ENCODE results near the gene ADAMTSL4.

The ADAMTSL4 gene

DNA sequence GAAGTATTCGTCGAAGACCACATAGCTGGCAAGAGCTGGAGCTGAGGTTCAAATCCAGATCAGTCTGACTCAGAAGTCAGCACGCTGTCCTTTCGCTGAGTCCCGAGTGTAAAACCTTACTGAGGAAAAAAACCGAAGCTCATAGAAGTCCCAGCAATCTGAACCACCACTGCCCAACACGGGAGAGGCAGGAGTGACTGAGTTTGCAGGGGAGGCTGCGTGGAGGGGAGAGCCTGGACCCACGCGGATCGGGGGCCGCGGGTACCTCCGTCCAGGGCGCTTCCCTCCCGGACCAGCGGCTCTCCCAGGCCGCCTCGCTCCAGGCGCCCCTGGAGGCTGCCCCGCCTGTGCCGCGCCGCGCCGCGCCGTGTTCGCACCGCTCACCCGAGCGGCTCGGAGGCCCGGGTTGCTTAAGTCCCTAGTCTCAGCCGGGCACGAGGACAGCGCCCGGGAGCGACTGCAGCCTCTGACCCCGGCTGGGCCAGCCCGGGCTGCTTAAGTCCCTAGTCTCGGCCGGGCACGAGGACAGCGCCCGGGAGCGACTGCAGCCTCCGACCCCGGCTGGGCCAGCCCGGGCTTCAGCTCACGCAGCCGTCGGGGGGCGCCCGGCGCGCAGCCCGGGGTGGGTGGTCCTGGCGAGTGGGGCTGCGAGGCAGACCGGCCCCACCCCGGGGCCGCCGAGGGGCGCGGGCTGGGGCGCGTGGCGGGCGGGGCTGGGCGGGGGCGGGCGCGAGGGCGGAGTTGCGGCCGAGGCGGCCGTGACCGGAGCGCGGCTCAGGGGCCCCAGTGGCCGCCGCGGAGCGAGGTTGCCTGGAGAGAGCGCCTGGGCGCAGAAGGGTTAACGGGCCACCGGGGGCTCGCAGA lies at the start of gene ADAMTSL4:
Gene ADAMTSL4 (plus strand): TSS at position 777 of the 864 bp plus-strand sequence. CDS start 2,881 bp downstream, outside the sequence.
- no peak for DNase-seq (ENCODE audit: low spot score)

DNA sequence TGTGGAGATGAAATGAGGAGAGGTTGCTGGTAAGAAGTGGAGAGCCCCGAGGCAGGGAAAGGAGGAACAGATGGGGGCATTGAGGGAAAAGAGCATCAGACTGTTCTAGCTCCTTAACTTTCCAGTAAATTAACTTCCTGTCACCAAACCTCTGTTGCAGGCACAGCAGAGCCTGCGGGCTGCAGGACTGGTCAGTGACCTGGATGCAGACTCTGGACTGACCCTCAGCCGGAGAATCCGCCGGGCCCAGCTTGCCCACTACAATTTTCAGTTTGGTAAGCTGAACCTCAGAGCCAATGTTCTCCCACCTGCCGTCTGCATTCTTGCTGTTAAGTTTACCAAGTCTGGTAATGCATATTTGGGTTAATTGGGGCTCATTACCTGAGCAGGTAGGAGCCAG lies 43.8 kb upstream of the ADAMTSL4 start:
- DNase-seq (ENCODE audit: low spot score), result no peak

DNA sequence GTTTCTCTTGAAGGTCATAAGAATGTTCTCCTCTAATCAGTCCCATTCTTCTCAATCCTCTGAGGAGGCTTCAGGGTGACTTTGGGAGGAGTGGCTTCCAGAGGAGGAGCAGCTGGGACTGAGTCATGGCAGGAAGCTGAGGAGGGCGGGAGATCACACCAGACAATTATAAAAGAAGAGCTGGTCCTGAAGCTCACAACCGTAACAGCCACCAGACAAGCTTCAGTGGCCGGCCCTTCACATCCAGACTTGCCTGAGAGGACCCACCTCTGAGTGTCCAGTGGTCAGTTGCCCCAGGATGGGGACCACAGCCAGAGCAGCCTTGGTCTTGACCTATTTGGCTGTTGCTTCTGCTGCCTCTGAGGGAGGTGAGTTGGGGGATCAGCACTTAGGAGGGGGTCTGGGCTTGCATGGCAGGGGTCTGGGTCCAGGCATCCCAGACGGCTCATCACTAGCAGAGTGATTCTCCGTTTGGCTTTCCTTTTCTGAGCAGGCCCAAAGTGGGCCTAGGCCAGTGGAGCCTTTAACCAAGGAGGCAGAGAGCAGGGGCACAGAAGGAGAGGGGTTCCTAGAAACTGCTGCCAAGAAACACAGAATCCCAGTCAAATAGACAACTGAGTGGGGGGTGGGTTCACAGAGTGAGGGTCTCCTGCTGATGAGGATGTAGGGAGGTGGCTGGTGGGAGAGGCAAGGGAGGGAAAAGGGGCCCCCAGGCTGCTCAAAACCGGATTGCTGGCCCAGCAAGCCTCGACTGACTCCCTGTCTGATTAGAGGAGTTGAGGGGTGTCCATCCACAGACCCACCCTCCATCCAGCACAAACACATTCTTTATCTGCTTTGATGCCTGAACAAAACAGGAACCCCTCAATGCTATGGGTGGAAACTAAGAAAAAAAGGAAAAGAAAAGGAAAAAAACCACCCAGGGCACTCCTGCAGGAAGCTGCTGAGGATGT lies 41.0 kb upstream of the ADAMTSL4 start, which contains the start of gene ECM1:
Gene ECM1 (plus strand): TSS at position 198 of the 953 bp plus-strand sequence. CDS start 101 bp downstream, at position 299.
- no peak for DNase-seq (ENCODE audit: low spot score)

DNA sequence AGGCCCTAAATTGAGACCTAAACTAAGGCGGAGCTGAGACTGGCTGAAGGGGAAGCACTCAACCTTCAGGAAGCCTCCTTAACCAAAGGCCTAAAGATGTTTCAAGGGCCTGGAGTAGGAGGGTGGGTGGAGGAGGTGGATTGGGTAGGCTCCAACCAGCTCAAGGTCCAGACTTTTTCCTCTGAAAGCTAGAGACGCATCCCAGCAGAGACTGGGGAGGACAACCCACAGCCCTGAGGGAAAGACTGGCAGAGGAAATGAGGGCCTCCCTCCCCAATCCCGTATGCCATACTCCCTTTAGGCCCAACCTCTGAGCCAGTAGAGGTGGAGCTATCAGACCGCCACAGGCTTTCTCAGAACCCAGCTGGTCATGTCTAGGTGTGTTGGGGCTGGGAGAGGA lies 40.2 kb upstream of the ADAMTSL4 start:
- no peak for DNase-seq (ENCODE audit: low spot score)

DNA sequence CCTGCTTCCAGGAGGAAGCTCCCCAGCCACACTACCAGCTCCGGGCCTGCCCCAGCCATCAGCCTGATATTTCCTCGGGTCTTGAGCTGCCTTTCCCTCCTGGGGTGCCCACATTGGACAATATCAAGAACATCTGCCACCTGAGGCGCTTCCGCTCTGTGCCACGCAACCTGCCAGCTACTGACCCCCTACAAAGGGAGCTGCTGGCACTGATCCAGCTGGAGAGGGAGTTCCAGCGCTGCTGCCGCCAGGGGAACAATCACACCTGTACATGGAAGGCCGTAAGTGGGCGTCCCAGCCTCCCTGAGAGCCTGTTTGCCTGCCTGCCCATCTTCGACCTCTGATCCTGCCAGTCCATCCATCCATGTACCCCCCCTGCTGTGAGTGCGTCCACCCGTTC lies 37.7 kb upstream of the ADAMTSL4 start:
- no peak for DNase-seq (ENCODE audit: low spot score)

DNA sequence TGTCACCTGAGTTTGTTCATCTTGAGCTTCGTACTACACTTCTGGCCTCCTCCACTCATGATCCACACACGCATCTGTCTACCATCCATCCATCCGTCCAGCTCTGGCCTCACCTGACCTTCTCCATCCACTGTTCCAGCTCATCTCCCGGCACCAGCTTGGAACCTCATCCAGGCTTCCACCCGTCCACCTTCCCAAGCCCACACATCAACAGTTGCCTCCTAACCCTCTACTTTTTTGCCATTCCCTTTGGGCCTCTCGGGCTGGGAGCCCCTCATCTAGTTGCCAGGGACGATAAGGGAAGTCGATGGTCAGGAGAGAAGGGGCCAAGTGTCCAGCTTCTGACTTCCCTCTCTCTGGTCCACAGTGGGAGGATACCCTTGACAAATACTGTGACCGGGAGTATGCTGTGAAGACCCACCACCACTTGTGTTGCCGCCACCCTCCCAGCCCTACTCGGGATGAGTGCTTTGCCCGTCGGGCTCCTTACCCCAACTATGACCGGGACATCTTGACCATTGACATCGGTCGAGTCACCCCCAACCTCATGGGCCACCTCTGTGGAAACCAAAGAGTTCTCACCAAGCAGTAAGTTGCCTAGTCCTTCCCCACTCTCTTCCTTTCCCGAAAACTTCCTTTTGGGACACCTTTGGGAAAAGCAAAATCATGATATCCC lies 37.1 kb upstream of the ADAMTSL4 start:
- no peak for DNase-seq (ENCODE audit: low spot score)

DNA sequence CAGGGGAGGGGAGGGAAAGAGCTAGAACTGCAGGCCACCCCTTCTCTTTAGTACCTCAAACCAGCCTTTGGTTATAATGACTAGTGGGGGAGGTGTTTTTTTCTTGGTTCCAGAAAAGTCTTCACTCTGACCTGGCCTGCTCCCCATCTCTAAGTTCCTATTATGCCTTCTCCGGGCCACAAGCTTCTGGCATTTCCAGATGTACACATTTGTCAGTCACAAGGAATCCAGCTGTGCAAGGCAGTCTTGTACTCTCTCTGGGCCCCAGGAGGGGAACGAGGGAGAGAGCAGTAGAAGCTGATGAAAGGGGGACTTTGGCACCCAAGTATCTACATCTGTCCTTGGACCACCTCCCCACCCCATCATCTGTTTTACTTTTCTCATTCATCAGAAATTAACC lies 36.4 kb upstream of the ADAMTSL4 start:
- no peak for DNase-seq (ENCODE audit: low spot score)

DNA sequence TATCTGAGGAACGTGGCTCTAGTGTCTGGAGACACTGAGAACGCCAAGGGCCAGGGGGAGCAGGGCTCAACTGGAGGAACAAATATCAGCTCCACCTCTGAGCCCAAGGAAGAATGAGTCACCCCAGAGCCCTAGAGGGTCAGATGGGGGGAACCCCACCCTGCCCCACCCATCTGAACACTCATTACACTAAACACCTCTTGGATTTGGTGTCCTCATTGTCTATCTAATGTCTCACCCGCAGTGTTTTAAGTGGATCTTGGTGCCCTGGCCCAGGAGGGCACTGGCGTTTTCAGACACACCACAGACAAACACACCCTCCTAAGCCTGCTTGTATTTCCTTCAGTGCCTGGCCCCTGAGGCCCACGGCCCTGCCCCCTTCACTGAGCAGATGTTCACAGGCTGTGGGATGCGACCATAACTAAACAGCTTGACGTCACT lies 35.8 kb upstream of the ADAMTSL4 start:
- DNase-seq (ENCODE audit: low spot score), result no peak

DNA sequence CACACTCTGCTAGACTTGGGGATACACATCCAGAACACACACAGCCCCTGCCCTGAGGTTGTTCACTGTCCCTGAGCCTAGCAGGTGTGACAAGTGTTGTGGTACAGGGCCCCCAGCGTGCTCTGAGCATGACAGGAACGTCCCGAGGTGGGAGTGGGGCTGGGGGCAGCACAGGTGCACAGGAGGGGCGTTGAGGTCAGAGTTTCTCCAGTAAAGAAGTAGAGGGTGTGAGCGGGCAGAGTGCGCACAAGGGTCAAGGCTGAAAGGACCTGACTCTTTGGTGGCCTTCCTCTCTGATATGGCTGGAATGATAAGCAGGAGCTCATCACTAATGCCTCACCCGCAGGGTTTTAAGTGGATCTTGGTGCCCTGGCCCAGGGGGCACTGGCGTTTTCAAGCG lies 34.9 kb upstream of the ADAMTSL4 start:
- DNase-seq (ENCODE audit: low spot score), result no peak

DNA sequence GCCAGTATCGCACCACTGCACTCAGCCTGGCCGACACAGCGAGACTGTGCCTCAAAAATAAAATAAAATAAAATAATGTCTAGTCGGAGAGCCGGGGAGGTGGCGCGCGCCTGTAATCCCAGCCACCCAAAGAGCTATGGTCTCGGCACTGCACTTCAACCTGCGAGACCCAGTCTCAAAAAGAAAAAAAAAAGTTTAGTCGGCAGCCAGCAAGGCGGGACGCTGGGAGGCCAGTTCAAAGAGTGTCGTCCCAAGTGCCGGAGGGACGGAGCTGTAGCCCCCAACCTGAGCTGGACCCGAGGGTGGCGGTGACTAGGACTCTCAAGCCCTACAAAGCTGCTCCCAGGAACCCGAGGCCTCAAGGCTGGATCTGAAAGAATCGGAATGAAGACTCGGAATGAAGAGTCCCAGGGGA lies 34.3 kb upstream of the ADAMTSL4 start:
- no peak for DNase-seq (ENCODE audit: low spot score)

DNA sequence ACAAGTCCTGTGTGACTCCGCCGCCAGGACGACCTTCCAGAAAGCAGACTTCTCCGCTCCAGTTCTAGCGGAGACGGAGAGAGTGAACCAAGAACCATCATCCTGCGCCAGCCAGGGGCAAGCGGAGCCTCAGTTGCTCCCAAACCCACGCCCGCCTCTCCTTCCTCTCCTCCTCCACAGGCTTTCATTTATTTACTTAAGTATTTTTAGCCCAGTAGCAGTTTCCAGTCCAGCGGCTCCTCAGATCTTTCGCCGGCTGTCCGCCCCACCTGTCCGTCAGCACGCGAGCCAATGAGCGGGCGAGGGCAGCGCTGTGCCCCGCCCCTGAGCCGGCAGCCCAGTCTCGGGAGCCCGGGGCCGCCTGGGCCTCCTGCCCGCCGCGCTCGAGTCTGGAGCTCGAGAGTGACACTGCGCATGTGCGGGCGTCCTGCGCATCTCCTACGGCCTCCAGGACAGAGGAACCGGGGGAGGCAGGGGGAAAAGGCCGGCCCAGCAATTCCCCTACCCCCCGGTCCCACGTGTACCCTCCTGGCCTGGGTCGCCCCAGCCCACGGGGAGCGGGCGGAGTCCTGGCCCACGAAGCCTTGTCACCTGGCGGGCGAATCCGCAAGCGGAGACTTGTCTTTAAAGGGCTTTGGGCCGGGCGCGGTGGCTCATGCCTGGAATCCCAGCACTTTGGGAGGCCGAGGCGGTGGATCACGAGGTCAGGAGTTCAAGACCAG lies 33.7 kb upstream of the ADAMTSL4 start, which contains the start of gene FALEC:
Gene FALEC (plus strand): TSS at position 425 of the 722 bp plus-strand sequence.
- peak; percentile 98 for DNase-seq (ENCODE audit: low spot score)

DNA sequence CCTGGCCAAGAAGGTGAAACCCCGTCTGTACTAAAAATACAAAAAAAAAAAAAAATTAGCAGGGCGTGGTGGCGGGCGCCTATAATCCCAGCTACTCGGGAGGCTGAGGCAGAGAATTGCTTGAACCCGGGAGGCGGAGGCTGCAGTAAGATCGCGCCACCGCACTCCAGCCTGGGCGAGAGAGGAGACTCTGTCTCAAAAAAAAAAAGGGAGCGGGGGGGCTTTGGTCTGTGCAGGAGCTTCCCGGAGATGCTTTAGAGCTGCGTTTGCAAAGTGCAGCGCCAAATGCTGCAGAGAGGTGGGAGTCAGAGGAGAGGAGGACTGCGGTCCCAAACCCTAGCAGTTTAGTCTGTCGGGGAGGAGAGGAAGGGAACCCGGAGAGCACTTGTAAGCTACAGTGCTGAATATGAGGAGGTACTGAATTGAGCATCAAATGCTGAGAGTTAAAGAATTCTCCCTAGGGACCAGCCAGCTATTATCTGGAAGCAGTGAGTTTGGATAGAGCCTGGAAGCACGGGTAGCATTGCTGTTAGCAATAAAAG lies 33.1 kb upstream of the ADAMTSL4 start:
- DNase-seq (ENCODE audit: low spot score), result peak; percentile 40

DNA sequence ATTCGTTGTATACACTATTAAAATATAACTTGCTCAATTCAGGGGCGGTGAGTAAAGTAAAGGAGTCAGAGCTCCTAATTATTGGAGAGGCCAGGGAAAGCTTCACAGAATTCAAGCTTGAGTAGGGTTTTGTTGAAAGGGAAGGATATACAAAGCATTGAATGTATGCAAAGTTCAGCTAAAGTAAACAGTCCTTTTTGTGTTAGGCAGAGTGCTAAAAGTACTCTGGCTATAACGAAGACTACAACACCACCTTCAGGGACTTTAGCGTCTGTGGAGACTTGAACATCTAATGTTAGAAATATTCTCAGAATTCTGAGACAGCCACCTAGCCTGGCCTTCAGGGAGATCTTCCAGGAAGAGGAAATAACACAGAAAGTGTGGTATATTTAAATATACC lies 32.6 kb upstream of the ADAMTSL4 start:
- DNase-seq (ENCODE audit: low spot score), result no peak

DNA sequence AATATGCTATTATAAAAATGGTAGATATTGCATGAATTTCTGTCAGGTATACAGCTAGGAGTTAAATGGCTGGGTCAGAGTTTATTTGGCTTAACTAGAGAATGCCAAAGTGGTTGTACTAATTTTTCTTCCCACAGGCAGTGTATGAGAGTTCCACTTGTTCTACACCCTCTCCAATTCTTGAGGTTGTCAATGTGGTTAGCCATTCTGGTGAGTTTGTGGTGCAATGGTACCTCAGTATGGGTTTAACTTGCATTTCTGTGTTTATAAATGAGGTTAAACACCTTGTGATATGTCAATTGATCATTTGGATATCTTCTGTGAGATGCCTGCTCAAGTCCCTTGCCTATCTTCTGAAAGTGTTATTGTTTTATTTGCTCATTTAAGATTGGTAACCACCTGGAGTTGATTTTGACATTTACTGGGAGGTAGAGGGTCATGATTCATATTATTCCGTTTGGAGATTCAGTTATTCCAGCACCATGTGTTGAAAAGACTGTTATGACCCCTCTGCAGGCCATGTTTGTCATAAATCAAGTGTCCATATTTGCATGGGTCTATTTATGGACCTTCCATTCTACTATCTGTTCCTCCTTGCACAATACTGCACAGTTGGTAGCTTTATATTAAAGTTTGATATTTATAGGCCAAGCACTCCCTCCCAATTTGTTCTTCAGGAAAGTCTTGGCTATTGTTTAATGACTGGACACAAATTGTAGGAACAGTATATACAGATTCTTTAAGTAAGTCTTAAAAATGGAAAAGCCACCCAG lies 27.8 kb upstream of the ADAMTSL4 start:
- no peak for DNase-seq (ENCODE audit: low spot score)

DNA sequence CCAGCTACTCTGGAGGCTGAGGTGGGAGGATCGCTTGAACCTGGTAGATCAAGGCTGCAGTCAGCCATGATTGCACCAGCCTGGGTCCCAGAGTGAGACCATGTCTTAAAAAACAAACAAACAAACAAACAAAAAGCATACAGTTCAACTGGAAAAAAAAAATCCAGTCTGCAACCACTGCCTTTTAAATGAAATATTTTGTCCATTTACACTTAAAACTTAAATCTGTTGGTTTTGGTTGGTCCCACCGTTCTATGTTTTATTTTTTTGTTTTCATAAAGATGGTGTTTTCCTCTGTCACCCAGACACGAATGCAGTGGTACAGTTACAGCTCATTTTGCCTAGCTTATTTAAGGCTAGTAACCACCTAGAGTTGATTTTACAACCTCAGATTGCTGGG lies 23.9 kb upstream of the ADAMTSL4 start:
- no peak for DNase-seq (ENCODE audit: low spot score)

DNA sequence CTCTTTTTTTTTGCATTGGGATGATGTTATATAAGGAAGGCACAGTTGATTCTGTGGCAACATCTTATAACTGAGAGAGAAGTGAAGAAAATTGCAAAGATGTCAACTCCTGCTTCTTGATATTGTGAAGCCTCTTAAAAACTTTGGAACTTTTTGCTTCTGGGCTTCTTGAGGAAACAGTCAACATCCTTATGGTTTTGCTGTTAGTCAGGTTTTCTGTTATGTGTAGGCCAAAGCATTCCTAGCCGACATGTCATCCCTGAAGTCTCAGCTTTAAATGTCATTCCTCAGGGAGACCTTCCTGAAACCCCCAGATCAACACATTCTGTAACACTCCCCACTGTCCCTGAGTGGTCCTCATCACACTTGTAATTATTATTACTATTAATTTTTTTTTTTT lies 21.0 kb upstream of the ADAMTSL4 start:
- DNase-seq (ENCODE audit: low spot score), result no peak

DNA sequence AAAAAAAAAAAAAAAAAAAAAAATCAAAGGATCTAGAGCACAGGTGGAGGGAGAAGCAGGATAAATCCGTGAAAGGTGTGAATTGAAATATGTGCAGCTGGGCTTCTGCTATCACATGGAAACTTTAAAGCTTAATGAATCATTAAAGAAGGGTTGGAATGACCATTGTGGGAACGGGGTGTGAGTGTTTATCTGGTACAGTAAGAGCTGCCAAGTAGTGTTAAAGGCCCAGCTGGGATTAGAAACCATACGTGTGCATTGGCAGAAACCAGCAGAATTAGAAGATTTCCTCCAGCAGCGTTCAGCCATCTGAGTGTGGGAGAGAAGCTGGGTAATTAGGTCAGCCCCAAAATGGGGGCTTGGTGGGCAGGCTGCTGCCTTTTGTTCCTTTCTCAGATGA lies 20.2 kb upstream of the ADAMTSL4 start:
- DNase-seq (ENCODE audit: low spot score), result no peak

DNA sequence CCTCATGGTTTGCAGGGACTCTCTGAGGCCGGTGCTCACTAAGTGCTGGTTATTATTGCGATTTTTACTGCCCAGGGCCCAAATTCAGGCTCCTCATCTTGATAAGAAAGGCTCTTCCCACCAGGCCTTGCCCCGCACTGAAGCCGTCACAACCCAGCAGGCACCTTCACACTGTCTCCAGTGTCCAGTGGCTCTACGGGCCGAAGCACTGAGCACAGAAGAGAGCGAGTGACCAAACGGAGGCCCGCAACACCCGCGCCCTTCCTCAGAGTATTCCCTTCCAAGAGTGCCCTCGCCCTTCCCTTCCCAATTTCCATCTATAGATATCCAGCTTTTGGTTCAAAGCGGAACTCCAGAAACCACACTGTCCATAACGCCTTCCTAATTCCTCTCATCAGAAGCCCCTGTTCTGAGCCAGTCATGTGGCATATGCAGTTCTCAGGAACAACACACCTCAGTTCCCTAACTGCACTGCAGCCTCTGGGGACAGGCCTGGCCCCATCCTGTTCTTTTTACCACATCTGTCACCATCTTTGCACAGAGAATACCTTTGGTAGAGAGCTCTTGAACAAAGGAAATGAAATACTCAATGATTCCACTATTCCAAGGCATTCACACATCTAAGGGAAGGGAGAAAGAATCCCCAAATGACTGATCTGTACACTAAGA lies 18.6 kb upstream of the ADAMTSL4 start:
- DNase-seq (ENCODE audit: low spot score), result no peak

DNA sequence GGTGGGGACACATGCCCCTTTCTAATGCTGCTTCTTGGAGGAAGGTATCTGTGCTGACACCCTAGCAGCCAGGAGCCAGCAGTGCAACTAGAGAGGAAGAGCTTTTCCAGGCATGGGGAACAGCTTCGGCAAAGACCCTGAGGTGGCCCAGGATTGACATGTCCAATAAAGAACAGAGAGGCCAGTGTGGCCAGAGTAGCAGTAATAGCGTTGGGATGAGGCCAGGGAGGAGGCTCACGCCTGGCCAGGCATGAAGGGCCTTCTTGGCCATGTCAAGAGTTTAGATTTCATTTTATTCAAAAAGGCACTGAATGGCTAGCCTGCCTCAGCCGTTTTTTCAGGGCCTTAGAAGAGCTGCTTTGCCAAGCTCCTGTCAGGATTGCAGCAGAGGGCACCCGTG lies 16.3 kb upstream of the ADAMTSL4 start:
- no peak for DNase-seq (ENCODE audit: low spot score)

DNA sequence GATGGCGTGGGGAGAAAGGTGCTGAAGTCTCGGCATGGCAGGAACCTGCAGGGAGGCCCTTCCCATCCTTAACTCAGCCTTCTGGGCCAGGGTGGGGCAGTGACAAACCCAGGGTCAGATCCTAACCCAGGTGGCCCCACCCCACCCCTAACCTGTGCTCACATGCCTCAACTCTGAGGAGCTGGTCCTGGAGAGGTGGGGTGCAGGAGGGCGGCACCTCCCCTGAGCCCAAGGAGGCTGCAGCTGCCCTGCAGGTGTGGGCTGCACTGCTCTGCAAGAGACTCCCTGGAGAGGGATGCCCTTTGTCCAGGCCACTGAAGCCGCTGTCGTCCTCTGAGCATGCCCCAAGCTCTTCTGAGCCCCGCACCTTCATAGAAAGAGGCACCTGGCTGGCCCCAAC lies 15.2 kb upstream of the ADAMTSL4 start:
- DNase-seq (ENCODE audit: low spot score), result no peak

Measured in Ammon's horn (tissue), 1 donor.